HEK293 (cell line): ENCODE measurements around the gene MED16.

ENCODE experiments used
- CTCF ChIA-PET: fragments of 350-600 bp; formaldehyde crosslinking; extraction: SDS; loops from one replicate; lab custom pipeline; 2021; ENCODE audit warnings: antibody characterized with exemption; lab: Yijun Ruan, JAX
- POLR2A ChIA-PET: fragments of 300-600 bp; formaldehyde crosslinking; extraction: SDS; loops from one replicate; lab custom pipeline; 2020; ENCODE audit warnings: antibody characterized with exemption, inconsistent platforms; lab: Yijun Ruan, JAX
- H3K27ac ChIP-seq: fragments of 200-500 bp; sonication (Bioruptor generic); 2 replicates; pipeline ENCODE4 v1.5.1; 2014; ENCODE audit warnings: low read depth, low read length, control low read depth, inconsistent platforms; ENCODE audit errors: extremely low read depth
- H3K36me3 ChIP-seq, 2 experiments: fragments of 200-500 bp in 1 of 2; sonication (Bioruptor generic) in 1 of 2; 1 replicate in 1 of 2; 2 replicates in 1 of 2; pipeline ENCODE4 v1.5.1; 2014 to 2017; ENCODE audit warnings: inconsistent platforms in 2 of 2, low read length in 2 of 2; ENCODE audit not compliant: control insufficient read depth in 2 of 2, insufficient read depth in 1 of 2
- H3K4me1 ChIP-seq: fragments of 200-500 bp; sonication (Bioruptor generic); 2 replicates; pipeline ENCODE4 v1.5.1; 2014; ENCODE audit warnings: mild to moderate bottlenecking, low read length, inconsistent platforms; ENCODE audit not compliant: control insufficient read depth, insufficient read depth
- H3K4me3 ChIP-seq: 2 replicates; pipeline ENCODE4 v1.5.1; 2011; ENCODE audit warnings: low read depth, mild to moderate bottlenecking, control low read depth, low read length, moderate library complexity
- H3K9me3 ChIP-seq: fragments of 200-500 bp; sonication (Bioruptor generic); 2 replicates; pipeline ENCODE4 v1.5.1; 2014; ENCODE audit warnings: low read depth, low read length, inconsistent platforms; ENCODE audit not compliant: control insufficient read depth, insufficient read depth
- EGR2 ChIP-seq: fragments of 450-650 bp; formaldehyde crosslinking; IDR thresholded peaks from 2 replicates; pipeline ENCODE4 v1.5.1; 2016; ENCODE audit warnings: low read depth, missing biosample characterization, missing genetic modification characterization
- KLF1 ChIP-seq: fragments of 450-650 bp; formaldehyde crosslinking; IDR thresholded peaks from 2 replicates; pipeline ENCODE4 v1.5.1; 2016; ENCODE audit warnings: missing biosample characterization, missing genetic modification characterization
- KLF7 ChIP-seq: fragments of 450-650 bp; formaldehyde crosslinking; IDR thresholded peaks from 2 replicates; pipeline ENCODE4 v1.5.1; 2016; ENCODE audit warnings: missing biosample characterization, missing genetic modification characterization, borderline replicate concordance
- KLF8 ChIP-seq: fragments of 450-650 bp; formaldehyde crosslinking; IDR thresholded peaks from 2 replicates; pipeline ENCODE4 v1.5.1; 2016; ENCODE audit warnings: missing biosample characterization, missing genetic modification characterization
- KLF9 ChIP-seq: fragments of 450-650 bp; formaldehyde crosslinking; IDR thresholded peaks from 2 replicates; pipeline ENCODE4 v1.5.1; 2016; ENCODE audit warnings: missing biosample characterization, missing genetic modification characterization, low read depth
- OVOL3 ChIP-seq: fragments of 450-650 bp; formaldehyde crosslinking; IDR thresholded peaks from 2 replicates; pipeline ENCODE4 v1.5.1; 2016; ENCODE audit warnings: missing biosample characterization, missing genetic modification characterization
- SP2 ChIP-seq: fragments of 450-650 bp; formaldehyde crosslinking; IDR thresholded peaks from 2 replicates; pipeline ENCODE4 v1.5.1; 2016; ENCODE audit warnings: missing biosample characterization, missing genetic modification characterization
- SP3 ChIP-seq: fragments of 450-650 bp; formaldehyde crosslinking; IDR thresholded peaks from 2 replicates; pipeline ENCODE4 v1.5.1; 2016; ENCODE audit warnings: missing biosample characterization, missing genetic modification characterization
- ZBTB17 ChIP-seq: fragments of 450-650 bp; formaldehyde crosslinking; IDR thresholded peaks from 2 replicates; pipeline ENCODE4 v1.5.1; 2016; ENCODE audit warnings: missing biosample characterization, missing genetic modification characterization
- ZNF394 ChIP-seq: fragments of 450-650 bp; formaldehyde crosslinking; IDR thresholded peaks from 2 replicates; pipeline ENCODE4 v1.5.1; 2016; ENCODE audit warnings: missing biosample characterization, missing genetic modification characterization, mild to moderate bottlenecking, moderate library complexity, borderline replicate concordance
- ZNF561 ChIP-seq: fragments of 450-650 bp; IDR thresholded peaks from 2 replicates; pipeline ENCODE4 v1.5.1; 2018; ENCODE audit warnings: missing biosample characterization, missing genetic modification characterization, borderline replicate concordance
- ZNF571 ChIP-seq: fragments of 450-650 bp; formaldehyde crosslinking; IDR thresholded peaks from 2 replicates; pipeline ENCODE4 v1.5.0; 2017; ENCODE audit warnings: missing biosample characterization, missing genetic modification characterization
- ZNF600 ChIP-seq: fragments of 450-650 bp; formaldehyde crosslinking; IDR thresholded peaks from 2 replicates; pipeline ENCODE4 v1.5.1; 2016; ENCODE audit warnings: missing biosample characterization, missing genetic modification characterization
- ZNF664 ChIP-seq: fragments of 450-650 bp; formaldehyde crosslinking; IDR thresholded peaks from 2 replicates; pipeline ENCODE4 v1.5.1; 2016; ENCODE audit warnings: missing biosample characterization, missing genetic modification characterization
- TF ChIP-seq, protein P1 (sequence below): fragments of 450-650 bp; formaldehyde crosslinking; IDR thresholded peaks from 2 replicates; pipeline ENCODE4; 2016; ENCODE audit warnings: missing biosample characterization, missing genetic modification characterization
- TF ChIP-seq, protein P2 (sequence below): fragments of 450-650 bp; IDR thresholded peaks from 2 replicates; pipeline ENCODE4 v1.5.1; 2018; ENCODE audit warnings: missing biosample characterization, mild to moderate bottlenecking, missing genetic modification characterization
- TF ChIP-seq, protein P3 (sequence below): fragments of 450-650 bp; formaldehyde crosslinking; IDR thresholded peaks from 2 replicates; pipeline ENCODE4 v1.5.1; 2016; ENCODE audit warnings: missing biosample characterization, missing genetic modification characterization, borderline replicate concordance
- TF ChIP-seq, protein P4 (sequence below): fragments of 450-650 bp; formaldehyde crosslinking; IDR thresholded peaks from 2 replicates; pipeline ENCODE4 v1.5.1; 2016; ENCODE audit warnings: missing biosample characterization, missing genetic modification characterization
- TF ChIP-seq, protein P5 (sequence below): sonication (generic); formaldehyde crosslinking; IDR thresholded peaks from 2 replicates; pipeline ENCODE4 v1.8.1; 2022; ENCODE audit warnings: mild to moderate bottlenecking, moderate library complexity, missing genetic modification reagents
- TF ChIP-seq, protein P6 (sequence below): fragments of 450-650 bp; formaldehyde crosslinking; IDR thresholded peaks from 2 replicates; pipeline ENCODE4 v1.5.1; 2017; ENCODE audit warnings: missing biosample characterization, missing genetic modification characterization

MED16 gene

DNA sequence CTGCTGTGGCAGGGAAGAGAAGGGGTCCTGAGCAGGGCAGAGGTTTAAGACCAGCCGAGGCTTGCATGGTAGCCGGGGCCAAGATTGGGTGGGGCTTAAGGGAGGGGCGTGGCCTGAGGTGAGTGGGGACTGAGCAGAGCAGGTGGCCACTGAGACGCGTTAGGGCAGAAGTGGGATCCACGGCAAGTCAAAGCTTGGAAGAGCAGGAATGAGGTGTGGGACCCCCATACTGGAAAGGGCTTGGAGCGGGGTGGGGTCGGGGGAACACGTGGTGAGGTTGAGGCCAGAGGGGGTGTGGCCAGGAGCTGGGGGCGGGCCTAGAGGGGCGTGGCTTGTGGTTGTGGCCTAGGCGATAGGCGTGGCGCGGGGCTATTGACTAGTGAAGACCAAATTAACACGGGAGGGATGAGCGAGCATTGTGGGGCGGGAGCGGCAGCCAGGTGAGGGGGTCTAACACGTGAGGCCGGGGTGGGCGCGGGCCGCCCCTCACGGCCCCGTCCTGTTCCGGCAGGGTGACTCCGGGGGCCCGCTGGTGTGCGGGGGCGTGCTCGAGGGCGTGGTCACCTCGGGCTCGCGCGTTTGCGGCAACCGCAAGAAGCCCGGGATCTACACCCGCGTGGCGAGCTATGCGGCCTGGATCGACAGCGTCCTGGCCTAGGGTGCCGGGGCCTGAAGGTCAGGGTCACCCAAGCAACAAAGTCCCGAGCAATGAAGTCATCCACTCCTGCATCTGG is 30.2 kb downstream of the MED16 start:
- peaks cover 0 to 5% of the 10 kb centered on the region in 2 experiments; a peak in 1 of 3 replicates for H3K36me3 ChIP-seq
- TF ChIP-seq KLF8 (tag by site-specific recombination) (peak; percentile 28; the same call in 1 of the 2 replicates), KLF9 (peak; percentile 85), OVOL3 (tag by site-specific recombination) (no peak), ZNF561 (tag by site-specific recombination) (no peak), KLF7 (0 out of 2 replicates have a peak, but pooled peaks have one; percentile 13), ZNF664 (tag by site-specific recombination) (no peak), ZNF600 (tag by site-specific recombination) (peak; percentile 51; the same call in 1 of the 2 replicates), KLF1 (peak; percentile 22), ZNF394 (tag by site-specific recombination) (no peak), ZNF571 (tag by site-specific recombination) (no peak)
- TF ChIP-seq, protein P1, sequence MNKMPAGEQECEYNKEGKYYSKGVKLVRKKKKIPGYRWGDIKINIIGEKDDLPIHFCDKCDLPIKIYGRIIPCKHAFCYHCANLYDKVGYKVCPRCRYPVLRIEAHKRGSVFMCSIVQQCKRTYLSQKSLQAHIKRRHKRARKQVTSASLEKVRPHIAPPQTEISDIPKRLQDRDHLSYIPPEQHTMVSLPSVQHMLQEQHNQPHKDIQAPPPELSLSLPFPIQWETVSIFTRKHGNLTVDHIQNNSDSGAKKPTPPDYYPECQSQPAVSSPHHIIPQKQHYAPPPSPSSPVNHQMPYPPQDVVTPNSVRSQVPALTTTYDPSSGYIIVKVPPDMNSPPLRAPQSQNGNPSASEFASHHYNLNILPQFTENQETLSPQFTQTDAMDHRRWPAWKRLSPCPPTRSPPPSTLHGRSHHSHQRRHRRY (tag by site-specific recombination): no peak
- TF ChIP-seq, all 188 proteins: peak for 5
- CTCF ChIA-PET: interaction anchor here (0.9 to 1.8 kb wide), 3 partner anchors 58 to 99 kb away, joined by 3 to 10 read pairs (median 5); no protein-coding TSS in a partner anchor
- POLR2A ChIA-PET: interaction anchor here (0.5 to 1.4 kb wide), 2 partner anchors 16 to 30 kb away, joined by 3 to 6 read pairs; partner anchors contain the start of genes MED16 and RNU6-9
- no peak overlapping the region for H3K27ac ChIP-seq
- H3K4me3 ChIP-seq: no peak overlapping the region
- H3K4me1 ChIP-seq: no peaks in the 10 kb centered on the region
- no peaks in the 10 kb centered on the region for H3K9me3 ChIP-seq

DNA sequence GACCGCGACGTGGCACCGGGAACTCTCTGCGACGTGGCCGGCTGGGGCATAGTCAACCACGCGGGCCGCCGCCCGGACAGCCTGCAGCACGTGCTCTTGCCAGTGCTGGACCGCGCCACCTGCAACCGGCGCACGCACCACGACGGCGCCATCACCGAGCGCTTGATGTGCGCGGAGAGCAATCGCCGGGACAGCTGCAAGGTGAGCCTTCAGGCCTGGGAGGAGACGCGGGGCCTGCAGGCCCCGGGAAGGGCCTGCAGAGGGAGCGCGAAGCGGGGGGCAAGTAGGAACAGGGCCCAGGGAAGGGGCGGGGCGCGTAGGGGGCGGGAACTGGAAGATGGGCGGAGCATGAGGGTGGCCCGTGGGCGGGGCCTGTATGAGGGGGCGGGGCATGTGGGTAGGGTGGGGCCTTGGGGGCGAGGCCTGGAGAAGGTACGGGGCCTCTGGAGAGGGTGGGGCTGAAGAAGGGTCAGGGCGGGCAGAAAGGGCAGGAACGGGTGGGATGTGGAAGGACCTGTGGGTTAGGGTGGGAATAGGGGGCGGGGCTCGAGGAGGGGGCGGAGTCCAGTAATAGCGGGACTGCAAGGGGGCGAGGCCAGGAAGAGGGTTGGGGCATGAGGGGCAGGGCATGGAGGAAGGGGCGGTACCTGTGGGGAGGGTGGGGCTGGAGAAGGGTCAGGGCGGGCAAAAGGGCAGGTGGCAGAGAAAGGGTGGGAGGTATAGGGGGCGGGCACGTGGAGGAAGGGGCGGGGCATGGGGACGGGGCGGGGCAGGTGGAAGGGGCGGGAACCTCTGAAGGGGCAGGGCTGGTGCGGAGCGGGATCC is 31.0 kb downstream of the MED16 start:
- Histone ChIP-seq H3K4me3 (no peak overlapping the region), H3K27ac (no peak overlapping the region), H3K4me1 (no peaks in the 10 kb centered on the region), H3K36me3 (no peaks in the 10 kb centered on the region), H3K9me3 (no peaks in the 10 kb centered on the region)
- CTCF ChIA-PET: interaction anchor here (0.6 to 1.0 kb wide), 2 partner anchors 11 to 59 kb away, joined by 3 read pairs; no protein-coding TSS in a partner anchor
- POLR2A ChIA-PET: interaction anchor here (0.7 kb wide), 1 partner anchor 16 kb away, joined by 3 read pairs; no protein-coding TSS in a partner anchor
- TF ChIP-seq, protein P2, sequence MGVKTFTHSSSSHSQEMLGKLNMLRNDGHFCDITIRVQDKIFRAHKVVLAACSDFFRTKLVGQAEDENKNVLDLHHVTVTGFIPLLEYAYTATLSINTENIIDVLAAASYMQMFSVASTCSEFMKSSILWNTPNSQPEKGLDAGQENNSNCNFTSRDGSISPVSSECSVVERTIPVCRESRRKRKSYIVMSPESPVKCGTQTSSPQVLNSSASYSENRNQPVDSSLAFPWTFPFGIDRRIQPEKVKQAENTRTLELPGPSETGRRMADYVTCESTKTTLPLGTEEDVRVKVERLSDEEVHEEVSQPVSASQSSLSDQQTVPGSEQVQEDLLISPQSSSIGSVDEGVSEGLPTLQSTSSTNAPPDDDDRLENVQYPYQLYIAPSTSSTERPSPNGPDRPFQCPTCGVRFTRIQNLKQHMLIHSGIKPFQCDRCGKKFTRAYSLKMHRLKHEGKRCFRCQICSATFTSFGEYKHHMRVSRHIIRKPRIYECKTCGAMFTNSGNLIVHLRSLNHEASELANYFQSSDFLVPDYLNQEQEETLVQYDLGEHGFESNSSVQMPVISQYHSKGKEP (tag by site-specific recombination): peak; percentile 47; the same call in 1 of the 2 replicates
- TF ChIP-seq, protein P3, sequence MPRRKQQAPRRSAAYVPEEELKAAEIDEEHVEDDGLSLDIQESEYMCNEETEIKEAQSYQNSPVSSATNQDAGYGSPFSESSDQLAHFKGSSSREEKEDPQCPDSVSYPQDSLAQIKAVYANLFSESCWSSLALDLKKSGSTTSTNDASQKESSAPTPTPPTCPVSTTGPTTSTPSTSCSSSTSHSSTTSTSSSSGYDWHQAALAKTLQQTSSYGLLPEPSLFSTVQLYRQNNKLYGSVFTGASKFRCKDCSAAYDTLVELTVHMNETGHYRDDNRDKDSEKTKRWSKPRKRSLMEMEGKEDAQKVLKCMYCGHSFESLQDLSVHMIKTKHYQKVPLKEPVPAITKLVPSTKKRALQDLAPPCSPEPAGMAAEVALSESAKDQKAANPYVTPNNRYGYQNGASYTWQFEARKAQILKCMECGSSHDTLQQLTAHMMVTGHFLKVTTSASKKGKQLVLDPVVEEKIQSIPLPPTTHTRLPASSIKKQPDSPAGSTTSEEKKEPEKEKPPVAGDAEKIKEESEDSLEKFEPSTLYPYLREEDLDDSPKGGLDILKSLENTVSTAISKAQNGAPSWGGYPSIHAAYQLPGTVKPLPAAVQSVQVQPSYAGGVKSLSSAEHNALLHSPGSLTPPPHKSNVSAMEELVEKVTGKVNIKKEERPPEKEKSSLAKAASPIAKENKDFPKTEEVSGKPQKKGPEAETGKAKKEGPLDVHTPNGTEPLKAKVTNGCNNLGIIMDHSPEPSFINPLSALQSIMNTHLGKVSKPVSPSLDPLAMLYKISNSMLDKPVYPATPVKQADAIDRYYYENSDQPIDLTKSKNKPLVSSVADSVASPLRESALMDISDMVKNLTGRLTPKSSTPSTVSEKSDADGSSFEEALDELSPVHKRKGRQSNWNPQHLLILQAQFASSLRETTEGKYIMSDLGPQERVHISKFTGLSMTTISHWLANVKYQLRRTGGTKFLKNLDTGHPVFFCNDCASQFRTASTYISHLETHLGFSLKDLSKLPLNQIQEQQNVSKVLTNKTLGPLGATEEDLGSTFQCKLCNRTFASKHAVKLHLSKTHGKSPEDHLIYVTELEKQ (tag by site-specific recombination): no peak
- TF ChIP-seq, protein P4, sequence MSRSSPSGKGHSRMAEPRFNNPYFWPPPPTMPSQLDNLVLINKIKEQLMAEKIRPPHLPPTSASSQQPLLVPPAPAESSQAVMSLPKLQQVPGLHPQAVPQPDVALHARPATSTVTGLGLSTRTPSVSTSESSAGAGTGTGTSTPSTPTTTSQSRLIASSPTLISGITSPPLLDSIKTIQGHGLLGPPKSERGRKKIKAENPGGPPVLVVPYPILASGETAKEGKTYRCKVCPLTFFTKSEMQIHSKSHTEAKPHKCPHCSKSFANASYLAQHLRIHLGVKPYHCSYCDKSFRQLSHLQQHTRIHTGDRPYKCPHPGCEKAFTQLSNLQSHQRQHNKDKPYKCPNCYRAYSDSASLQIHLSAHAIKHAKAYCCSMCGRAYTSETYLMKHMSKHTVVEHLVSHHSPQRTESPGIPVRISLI (tag by site-specific recombination): no peak
- TF ChIP-seq SP3 (tag by site-specific recombination) (0 out of 2 replicates have a peak, but pooled peaks have one; percentile 17), KLF9 (peak; percentile 10; the same call in 1 of the 2 replicates), SP2 (tag by site-specific recombination) (peak; percentile 47), ZBTB17 (tag by site-specific recombination) (no peak), EGR2 (0 out of 2 replicates have a peak, but pooled peaks have one; percentile 8), KLF1 (peak; percentile 77)
- TF ChIP-seq, protein P5, sequence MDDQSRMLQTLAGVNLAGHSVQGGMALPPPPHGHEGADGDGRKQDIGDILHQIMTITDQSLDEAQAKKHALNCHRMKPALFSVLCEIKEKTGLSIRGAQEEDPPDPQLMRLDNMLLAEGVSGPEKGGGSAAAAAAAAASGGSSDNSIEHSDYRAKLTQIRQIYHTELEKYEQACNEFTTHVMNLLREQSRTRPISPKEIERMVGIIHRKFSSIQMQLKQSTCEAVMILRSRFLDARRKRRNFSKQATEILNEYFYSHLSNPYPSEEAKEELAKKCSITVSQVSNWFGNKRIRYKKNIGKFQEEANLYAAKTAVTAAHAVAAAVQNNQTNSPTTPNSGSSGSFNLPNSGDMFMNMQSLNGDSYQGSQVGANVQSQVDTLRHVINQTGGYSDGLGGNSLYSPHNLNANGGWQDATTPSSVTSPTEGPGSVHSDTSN: no peak
- TF ChIP-seq, protein P6, sequence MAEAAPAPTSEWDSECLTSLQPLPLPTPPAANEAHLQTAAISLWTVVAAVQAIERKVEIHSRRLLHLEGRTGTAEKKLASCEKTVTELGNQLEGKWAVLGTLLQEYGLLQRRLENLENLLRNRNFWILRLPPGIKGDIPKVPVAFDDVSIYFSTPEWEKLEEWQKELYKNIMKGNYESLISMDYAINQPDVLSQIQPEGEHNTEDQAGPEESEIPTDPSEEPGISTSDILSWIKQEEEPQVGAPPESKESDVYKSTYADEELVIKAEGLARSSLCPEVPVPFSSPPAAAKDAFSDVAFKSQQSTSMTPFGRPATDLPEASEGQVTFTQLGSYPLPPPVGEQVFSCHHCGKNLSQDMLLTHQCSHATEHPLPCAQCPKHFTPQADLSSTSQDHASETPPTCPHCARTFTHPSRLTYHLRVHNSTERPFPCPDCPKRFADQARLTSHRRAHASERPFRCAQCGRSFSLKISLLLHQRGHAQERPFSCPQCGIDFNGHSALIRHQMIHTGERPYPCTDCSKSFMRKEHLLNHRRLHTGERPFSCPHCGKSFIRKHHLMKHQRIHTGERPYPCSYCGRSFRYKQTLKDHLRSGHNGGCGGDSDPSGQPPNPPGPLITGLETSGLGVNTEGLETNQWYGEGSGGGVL (tag by site-specific recombination): no peak
